Measurements from ENCODE around the gene GFRA1. TPM values are rescaled to one million over a fixed set of nuclear protein-coding genes. Genes with fewer than 3 reads are reported as not detected.

GFRA1 gene
- total RNA-seq, 1 donor from 2014 or later: 14.0 TPM

GRCh38 chr10:116265686-116266085 lies 7.3 kb downstream of the GFRA1 start:
- Histone ChIP-seq H3K79me2 (ENCODE audit: low read depth) (no peaks in the 10 kb centered on the region), H3K9me3 (ENCODE audit: low read depth) (no peaks in the 10 kb centered on the region), H4K20me1 (ENCODE audit: low read depth) (no peaks in the 10 kb centered on the region), H3K4me3 (no peak overlapping the region), H2AFZ (replicated peaks) (no peak overlapping the region), H3K36me3 (no peaks in the 10 kb centered on the region), H3K4me2 (no peak overlapping the region), H3F3A (ENCODE audit: low read depth) (no peaks in the 10 kb centered on the region), H3K27ac (no peak overlapping the region), H3K27me3 (peaks cover 34% of the 10 kb centered on the region), H3K9ac (no peak overlapping the region), H3K4me1 (peaks cover 8% of the 10 kb centered on the region)
- no peak for DNase-seq (ENCODE audit: low spot score)
- Mint-ChIP-seq H3K27ac (no peak overlapping the region), H3K36me3 (no peaks in the 10 kb centered on the region), H3K4me1 (no peaks in the 10 kb centered on the region), H3K4me3 (no peak overlapping the region), H3K27me3 (ENCODE audit: insufficient read depth, low read depth) (peaks cover 10% of the 10 kb centered on the region), H3K9me3 (no peaks in the 10 kb centered on the region)
- TF ChIP-seq CTCF (IDR thresholded peaks at IDR 0.05): no peak
- no peak for TF ChIP-seq EZH2phosphoT487 (IDR thresholded peaks at IDR 0.05)
- TF ChIP-seq EZH2 (IDR thresholded peaks at IDR 0.05): no peak

- Mint-ChIP-seq H3K27ac (no peak overlapping the region), H3K36me3 (no peaks in the 10 kb centered on the region), H3K4me1 (no peaks in the 10 kb centered on the region), H3K27me3 (ENCODE audit: insufficient read depth, low read depth) (peaks cover 2% of the 10 kb centered on the region), H3K4me3 (no peak overlapping the region), H3K9me3 (no peaks in the 10 kb centered on the region)
- H2AFZ ChIP-seq (replicated peaks): no peak overlapping the region
- H3K4me2 ChIP-seq: no peak overlapping the region
- H3K4me3 ChIP-seq: no peak overlapping the region
- H4K20me1 ChIP-seq (ENCODE audit: low read depth): no peaks in the 10 kb centered on the region
- H3K79me2 ChIP-seq (ENCODE audit: low read depth): no peaks in the 10 kb centered on the region
- peaks cover 6% of the 10 kb centered on the region for H3K4me1 ChIP-seq
- peaks cover 18% of the 10 kb centered on the region for H3K27me3 ChIP-seq
- no peak for TF ChIP-seq EZH2phosphoT487 (IDR thresholded peaks at IDR 0.05)
- no peak for TF ChIP-seq CTCF (IDR thresholded peaks at IDR 0.05)
- no peak for TF ChIP-seq EZH2 (IDR thresholded peaks at IDR 0.05)
- H3K9me3 ChIP-seq (ENCODE audit: low read depth): no peaks in the 10 kb centered on the region
- H3K27ac ChIP-seq: no peak overlapping the region
- H3F3A ChIP-seq (ENCODE audit: low read depth): no peaks in the 10 kb centered on the region
- H3K9ac ChIP-seq: no peak overlapping the region
- H3K36me3 ChIP-seq: no peaks in the 10 kb centered on the region
- DNase-seq (ENCODE audit: low spot score): no peak
These were observed 8.9 kb downstream of the GFRA1 start for GRCh38 chr10:116263870-116264655.

- no peaks in the 10 kb centered on the region for H3K36me3 Mint-ChIP-seq
- H3K9me3 Mint-ChIP-seq: no peaks in the 10 kb centered on the region
- no peak overlapping the region for H3K27ac Mint-ChIP-seq
- H3K27ac ChIP-seq: no peak overlapping the region
- H3K4me3 ChIP-seq: no peak overlapping the region
- H3K79me2 ChIP-seq (ENCODE audit: low read depth): no peaks in the 10 kb centered on the region
- H3F3A ChIP-seq (ENCODE audit: low read depth): no peaks in the 10 kb centered on the region
- H3K27me3 Mint-ChIP-seq (ENCODE audit: insufficient read depth, low read depth): no peaks in the 10 kb centered on the region
- H3K4me3 Mint-ChIP-seq: no peak overlapping the region
- no peaks in the 10 kb centered on the region for H4K20me1 ChIP-seq (ENCODE audit: low read depth)
- no peaks in the 10 kb centered on the region for H3K36me3 ChIP-seq
- no peak overlapping the region for H3K9ac ChIP-seq
- H3K4me1 ChIP-seq: peaks cover 6% of the 10 kb centered on the region
- no peaks in the 10 kb centered on the region for H3K4me1 Mint-ChIP-seq
- TF ChIP-seq EZH2 (IDR thresholded peaks at IDR 0.05) (no peak), CTCF (IDR thresholded peaks at IDR 0.05) (no peak), EZH2phosphoT487 (IDR thresholded peaks at IDR 0.05) (no peak)
- no peaks in the 10 kb centered on the region for H3K9me3 ChIP-seq (ENCODE audit: low read depth)
- no peak for DNase-seq (ENCODE audit: low spot score)
- no peak overlapping the region for H2AFZ ChIP-seq (replicated peaks)
- H3K4me2 ChIP-seq: no peak overlapping the region
- H3K27me3 ChIP-seq: peaks cover 4% of the 10 kb centered on the region
These were observed 10.3 kb downstream of the GFRA1 start for GRCh38 chr10:116262678-116263077.
